C1 segment of cervical spinal cord (tissue), 14 donors: ENCODE results near the gene MRPL32.
"Not testable (repeated sequence)": the region's sequence is repeated elsewhere in the genome, so short reads cannot be mapped to it uniquely, and the experiment has no call there.

ENCODE experiments used
- DNase-seq, 14 donors: peaks; one replicate each; lab custom pipeline; 2025; lab: John Stamatoyannopoulos, UW

MRPL32 gene

DNA sequence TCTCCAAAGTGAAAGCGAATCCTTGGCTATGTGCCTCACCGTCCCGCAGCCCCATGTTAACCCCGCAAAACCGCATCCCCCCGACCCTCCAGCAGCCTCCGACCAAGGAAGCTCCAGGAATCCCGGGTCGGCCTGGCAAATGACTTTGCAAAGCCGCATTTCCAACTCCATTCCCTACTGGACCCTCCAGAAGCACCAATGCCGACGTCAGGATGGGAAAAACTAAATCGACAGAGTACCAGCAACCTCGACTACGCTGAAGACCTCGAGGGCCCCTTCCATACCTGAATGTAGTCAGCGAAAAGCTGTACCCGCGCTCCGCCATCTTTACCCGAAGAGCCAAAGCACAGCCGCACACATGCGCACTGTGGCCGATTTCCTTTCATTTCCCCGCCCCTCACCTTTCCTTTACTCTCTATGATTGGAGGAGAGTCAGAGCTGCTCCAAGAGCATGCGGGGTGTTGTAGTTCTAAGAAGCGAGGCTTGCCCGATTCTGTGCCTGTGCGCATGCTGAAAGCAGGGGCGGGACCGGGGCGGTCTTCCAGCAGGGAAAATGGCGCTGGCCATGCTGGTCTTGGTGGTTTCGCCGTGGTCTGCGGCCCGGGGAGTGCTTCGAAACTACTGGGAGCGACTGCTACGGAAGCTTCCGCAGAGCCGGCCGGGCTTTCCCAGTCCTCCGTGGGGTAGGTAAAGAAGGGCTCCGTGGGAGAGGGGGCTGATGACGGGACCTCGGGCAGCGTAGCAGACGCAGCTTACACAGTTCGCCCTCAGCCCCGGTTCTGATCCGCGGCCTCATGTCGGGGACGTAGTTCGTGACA is at the start of gene MRPL32, which contains the start of gene PSMA2:
MRPL32 (plus strand) TSS at position 543 of the 818 bp plus-strand sequence; CDS start at position 554, 11 bp downstream.
PSMA2 (minus strand) TSS at position 341 of the 818 bp plus-strand sequence; CDS start at position 325, 16 bp downstream.
- peak; percentile 51 to 98 (median 94) for DNase-seq

DNA sequence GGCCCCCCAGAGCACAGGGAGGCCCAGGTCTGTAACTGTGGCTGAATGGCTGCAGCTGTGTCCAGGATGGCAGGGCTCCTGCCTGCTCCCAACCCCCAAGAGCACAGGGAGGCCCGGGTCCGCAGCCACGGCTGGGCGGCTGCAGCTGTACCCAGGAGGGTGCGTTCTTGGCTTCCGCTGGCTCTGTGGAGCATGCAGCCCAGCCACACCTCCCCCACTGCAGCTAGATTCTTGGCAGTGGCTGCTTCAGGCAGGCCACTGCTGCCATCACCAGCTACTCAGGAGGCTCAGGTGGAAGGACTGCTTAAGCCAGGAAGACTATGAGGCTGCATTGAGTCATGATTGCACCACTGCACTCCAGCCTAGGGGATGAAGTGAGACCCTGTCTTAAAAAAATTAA is 48.2 kb upstream of the MRPL32 start:
- DNase-seq = peak in 2 of 14 donors; percentile 5 to 11

DNA sequence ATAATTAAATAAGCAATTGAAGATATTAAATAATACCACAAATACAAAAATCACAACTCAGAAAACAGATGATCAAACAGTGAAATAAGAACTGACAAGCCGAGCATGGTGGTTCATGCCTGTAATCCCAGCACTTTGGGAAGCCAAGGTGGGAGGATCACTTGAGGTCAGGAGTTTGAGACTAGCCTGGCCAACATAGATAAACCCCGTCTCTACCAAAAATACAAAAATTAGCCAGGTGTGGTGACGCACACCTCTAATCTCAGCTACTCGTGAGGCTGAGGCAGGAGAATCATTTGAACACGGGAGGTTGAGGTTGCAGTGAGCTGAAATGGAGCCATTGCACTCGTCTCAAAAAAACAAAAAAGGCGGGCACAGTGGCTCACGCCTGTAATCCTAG is 47.0 kb upstream of the MRPL32 start:
- not testable (repeated sequence) for DNase-seq

DNA sequence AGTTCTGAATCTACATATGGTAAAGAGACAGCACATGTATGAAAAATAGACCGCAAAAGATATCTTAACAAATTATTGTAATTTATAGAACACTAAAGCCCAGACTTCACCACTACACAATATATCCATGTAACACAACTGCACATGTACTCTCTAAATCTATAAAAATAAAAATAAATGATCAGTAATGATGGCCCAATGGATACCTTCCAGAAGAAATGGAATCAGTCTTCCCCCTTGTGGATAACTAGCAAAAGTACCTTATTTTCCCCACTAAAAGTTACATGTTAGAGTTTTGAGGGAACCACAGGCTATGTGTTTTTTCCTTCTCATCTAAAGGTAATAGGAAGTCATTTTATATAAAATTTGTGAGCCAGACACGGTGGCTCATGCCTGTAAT is 46.0 kb upstream of the MRPL32 start:
- no peak for DNase-seq

DNA sequence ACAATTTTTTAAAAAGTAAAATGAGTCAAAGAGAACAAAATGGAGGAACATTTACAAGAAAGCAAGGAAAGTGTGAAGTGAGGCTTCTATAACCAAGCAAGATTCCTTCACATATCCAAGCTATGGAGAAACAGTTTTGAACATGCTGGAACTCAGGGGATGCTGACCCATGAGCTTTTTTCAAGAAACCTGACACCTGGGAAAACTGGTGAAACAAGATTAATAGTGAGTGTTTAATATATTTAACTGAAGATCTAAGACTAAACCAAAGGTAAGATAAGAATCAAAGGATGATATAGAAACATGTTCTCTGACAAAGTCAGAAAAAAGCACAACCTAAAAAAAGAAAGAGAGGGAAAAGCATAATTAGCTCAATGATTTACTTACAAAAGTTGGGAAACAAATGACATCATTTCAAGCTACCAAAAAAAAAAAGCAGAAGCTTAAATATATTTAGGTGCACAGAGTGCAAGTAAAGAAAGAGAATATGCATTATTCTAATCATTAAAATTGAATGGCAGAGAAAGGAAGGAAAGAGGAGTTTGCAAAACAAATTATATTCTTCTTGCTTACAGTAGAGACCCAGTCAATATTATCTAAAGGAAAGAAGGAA is 45.2 kb upstream of the MRPL32 start:
- no peak for DNase-seq

DNA sequence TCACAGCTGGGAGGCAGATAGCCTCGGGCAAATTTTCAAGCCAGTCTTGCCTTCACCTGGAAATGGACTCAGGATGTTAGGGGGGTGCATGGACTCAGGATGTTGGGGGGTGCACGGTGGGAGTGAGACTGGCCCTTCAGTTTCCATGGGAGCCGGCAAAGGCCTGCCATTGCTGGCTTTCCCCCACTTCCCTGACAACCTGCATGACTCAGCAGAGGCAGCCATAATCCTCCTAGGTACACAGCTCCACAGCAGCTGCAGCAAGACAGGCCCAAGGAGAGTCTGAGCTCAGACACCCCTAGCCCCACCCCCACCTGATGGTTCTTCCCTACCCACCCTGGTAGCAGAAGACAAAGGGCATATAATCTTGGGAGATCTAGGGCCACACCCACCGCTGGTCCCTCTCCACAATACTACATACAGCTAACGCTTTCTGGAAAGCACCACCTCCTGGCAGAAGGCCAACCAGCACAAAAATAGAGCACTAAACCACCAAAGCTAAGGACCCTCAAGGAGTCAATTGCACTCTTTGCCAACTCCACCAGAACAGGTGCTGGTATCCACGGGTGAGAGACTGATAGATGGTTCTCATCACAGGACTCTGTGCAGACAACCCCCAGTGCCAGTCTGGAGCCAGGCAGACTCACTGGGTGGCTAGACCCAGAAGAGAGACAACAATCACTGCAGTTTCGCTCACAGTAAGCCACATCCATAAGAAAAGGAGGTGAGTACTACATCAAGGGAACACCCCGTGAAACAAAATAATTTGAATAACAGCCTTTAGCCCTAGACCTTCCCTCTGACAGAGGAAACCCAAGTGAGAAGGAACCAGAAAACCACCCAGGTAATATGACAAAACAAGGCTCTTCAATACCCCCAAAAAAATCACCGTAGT is 38.6 kb upstream of the MRPL32 start:
- no peak for DNase-seq

DNA sequence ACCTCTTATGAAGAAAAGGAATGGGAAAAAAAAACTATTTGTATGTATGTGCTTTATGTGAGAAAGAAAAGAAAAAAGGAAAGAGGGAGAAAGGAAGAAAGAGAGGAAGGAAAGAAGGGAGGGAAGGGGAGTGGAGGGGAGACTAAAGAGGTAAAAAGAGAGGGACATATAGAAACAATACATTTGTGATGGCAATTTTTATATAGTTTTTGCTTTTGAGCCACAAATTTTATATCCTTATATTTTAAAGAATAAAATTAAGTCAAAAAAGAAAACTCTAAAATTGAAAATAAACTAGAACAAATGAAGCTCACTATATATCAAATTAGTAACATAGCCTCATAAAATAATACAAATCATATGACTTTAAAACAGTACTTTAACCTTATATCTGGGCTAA is 31.3 kb upstream of the MRPL32 start:
- DNase-seq = no peak

DNA sequence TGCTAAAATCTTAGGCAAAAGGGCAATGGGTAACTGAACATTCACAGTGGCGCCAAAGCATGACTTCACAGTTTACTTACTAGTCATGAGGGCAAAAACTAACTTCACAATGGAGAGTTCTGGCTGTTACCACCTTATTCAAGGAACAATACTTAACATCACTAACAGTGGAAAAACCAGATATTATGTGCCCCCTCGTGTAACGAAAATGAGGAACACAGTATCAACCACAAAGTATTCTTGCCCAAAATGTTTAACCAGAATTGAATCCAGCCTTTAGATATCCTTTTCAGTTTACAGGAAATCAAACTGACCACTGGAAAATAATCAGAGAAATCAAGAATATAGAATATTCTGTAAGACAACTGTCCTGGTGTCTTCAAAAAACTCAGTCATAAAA is 29.8 kb upstream of the MRPL32 start:
- DNase-seq = no peak

DNA sequence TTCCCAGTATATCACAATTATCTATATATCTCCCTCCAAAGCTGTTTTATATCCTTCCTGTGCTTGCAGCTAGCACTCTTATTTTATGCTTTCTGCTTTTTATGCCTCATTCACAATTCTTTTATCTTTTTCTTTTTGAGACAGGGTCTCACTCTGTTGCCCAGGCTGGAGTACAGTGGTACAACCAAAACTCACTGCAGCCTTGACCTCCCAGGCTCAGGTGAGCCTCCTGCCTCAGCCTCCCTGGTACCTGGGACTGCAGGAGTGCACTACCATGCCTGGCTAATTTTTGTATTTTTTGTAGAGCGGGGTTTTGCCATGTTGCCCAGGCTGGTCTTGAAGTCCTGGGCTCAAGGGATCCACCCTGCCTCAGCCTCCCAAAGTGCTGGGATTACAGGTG is 26.0 kb upstream of the MRPL32 start:
- DNase-seq = no peak

DNA sequence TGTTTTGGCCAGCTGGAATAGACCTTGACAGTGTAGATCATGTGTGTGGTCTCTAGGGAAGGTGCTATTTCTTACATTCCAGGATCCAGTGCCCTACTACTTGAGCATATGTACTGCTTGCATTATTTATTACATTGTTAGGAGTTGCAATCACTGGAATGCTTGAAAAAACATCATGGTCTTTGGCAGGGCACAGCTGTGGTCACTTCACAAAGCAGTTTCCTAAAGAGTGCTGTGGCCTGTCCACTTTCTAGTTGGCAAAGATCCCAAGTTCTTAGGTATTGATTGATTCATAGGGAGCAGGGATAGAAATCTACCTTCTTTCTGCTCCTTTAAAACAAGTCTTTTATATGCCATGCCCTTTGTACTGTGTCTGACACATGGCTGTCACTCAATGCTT is 24.9 kb upstream of the MRPL32 start:
- no peak for DNase-seq

DNA sequence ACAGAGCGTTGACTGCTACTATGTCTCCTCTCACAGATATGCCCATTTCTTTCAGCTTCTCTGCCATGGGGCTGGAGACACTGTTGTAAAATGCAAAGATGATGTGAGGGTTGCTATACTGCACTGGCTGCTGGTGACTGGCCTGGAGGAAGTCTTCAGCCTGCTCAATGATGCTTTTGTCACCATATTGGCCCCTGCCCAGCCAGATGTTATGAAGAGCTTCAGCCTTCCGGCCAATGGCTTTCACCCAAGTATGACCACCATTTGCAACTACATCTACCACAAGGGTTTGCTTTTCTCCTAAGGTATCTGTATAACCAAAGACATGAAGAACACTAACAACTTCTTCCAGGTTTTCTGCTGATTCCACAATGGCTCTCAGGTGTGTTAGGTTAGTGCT is 21.9 kb upstream of the MRPL32 start:
- peak in 4 of 14 donors; percentile 5 to 37 (median 27) for DNase-seq

DNA sequence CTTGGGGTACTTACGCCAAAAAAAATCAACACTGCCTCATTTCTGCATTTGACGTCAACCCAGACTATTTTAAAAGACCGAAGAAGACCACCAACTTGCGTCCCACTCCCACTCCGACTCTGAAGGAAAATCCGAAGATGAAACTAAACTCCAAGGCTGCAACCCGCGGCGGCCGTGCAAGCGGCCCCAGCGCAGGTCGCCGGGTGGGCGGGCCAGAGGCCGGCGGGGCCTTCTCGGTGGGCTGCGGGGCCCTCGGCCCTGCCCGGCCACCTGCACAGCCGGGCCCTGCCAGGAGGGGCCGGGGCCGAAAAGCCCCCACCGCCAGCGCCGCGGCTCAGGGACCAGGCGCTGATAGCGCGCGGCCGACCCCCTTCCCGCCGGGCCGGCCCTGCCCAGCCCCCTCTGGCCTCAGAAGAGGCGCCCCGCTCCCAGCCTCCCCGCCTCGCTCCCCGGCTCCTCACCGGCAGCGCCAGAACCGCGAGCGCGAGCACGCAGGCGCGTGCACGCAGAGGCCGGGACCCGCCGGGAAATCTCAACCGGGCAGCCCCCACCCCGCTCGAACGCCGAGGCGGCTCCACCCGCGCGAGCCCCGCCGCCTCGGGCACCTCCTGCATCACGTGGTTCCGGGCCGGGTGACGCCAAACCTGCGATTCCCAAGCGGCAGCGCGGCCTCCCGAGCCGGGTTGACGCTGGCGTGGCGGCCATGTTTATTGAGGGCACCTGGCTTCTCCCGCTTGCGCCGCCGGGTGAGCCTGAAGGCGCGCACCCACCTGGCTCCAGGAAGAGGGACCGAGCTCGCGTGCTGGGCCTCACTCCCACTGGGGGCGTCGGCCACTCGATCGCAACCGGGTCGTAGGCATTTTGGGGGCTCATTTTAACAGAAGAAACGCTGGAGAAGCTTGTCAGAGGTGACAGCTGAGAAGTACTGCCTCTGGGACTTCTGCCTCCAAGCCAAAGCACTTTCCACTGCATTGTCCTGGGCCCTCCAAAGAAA is 20.4 kb upstream of the MRPL32 start, which contains the start of gene C7orf25:
C7orf25 (minus strand) TSS at position 617 of the 994 bp plus-strand sequence. CDS start 1,170 bp downstream, outside the sequence.
- DNase-seq = peak; percentile 67 to 97 (median 95)

DNA sequence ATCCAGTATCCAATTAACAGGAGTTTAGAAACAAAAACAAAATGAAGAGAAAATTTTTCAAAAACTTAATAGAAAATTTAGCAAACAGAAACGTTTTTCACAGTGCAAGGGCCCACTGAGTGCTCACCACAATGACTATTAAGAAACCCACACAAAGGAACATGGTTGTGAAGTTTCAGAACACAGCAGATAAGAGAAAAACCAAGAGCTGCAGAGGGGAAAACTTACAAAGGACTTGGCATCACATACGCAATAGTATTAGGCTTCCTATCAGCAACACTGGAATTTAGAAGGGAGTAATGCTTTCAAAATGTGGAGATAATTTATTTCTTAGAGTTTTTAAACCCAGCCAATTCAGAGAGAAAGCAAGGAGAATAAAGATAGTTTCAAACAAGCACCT is 18.6 kb upstream of the MRPL32 start:
- DNase-seq = no peak

DNA sequence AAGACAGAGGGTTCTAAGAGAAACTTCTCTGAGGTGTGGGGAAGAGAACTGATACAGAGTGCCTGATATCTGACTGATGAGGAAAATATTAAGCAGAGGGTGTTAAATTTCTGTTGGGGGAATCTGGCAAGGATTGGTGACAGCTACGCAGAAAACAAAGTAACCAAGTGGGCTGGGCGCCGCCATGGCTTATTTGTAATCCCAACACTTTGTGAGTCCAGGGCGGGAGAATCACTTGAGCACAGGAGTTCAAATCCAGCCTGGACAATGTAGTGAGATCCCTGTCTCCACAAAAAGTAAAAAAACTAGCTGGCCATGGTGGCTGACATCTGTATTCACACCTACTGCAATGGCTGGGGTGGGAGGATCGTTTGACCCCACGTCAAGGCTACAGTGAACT is 18.2 kb upstream of the MRPL32 start:
- no peak for DNase-seq

DNA sequence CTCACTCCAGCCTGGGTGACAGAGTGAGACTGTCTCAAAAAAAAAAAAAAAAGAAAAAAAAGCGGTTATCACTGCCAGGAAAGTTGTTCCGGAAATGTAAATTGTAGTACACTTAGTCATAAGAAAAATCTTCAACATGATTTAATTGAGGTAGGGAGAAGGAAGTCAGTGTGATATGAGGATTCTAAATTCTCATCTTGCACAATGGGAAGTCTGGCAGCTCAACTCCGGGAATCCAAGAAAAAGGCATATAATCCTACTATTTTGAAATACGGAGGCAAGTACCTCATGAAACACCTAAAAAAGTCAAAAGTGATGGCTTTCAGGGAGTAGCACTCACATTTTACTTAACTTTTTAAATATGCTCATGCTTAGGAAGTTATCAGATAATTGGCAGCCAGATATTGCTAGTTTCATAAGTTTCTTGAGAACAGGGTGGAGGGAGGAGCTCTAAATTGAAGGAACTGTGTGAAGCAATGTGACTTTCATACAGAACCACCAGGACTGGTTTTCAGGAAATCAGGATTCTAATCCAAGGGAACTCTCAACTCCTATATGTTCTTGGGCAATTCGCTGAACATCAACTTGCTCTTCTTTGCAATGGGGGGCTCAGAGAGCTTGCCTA is 17.6 kb upstream of the MRPL32 start:
- DNase-seq = no peak

DNA sequence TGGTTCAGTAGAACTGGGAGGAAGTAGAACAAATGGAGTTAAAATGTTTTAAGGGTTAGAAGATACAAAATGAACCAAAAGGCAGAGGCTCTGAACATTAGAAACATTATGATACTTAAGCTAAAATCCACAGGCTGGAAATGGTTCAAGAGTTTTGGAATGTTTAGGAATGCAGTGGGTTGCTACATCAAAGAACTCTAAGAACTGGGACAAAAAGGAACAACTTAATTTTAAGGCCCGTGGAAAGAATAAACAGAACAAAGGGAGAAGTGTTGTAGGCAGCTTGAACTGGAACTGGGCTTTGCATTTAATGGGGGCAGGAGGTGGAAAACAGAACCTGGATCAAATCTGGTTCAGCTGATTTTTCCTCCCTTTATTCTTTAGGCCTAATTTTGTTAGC is 16.8 kb upstream of the MRPL32 start:
- DNase-seq = no peak

DNA sequence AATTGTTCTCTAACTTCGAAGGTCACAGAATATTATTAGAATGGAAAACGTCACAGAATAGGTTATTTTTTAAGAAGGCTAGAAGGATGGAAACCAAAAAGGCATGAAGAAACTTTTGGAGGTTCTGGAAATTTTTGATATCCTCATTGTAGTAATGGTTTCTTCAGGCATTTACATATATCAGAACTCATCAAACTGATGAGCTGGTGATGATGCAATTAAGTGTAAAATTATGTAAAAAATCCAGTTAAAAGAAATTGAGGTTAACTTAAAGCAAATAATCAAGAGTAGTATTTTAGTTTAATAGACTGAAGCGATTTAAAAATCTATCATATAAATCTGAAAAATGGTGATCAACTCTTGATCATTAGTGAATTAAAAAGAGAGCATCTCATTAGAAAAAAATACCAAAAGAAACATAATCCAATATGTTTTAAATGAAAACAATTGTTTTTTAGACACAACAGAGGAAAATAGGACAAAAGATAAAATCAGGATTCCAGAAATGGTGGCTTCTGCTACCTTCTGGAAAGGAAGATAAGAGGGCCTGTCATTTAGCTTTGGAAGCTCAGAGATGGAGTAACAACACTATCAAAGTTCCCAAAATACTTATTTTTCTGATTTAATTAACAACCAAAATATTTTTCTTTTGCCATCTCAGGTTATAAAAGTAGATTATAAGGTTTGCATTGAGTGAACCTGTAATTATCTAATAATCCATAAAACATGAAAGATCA is 10.0 kb upstream of the MRPL32 start:
- DNase-seq = no peak

DNA sequence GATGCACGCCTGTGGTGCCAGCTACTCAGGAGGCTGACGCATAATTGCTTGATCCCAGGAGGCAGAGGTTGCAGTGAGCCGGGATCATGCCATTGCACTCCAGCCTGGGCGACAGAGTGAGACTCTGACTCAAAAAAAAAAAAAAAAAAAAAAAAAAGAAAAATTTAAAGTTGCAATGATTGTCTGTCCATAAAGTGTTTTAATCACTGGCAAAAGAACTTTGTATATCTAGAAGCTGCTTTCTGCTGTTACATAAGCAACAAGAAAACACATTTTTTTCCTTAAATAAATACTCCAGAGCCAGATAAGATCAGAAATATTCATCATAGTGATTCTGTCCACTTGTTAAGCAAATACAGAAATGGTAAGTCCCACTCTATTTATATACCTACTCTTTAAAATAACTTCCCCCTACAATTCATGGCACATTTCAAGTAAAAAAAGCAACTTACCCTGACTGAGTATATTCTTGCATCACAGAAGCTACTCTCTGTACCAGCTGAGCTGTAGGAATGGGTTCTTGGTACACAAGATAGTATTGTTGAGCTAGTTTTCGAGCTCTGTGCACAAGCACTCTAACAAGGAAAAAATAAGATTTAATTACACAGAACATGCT is 7.8 kb upstream of the MRPL32 start:
- no peak for DNase-seq

DNA sequence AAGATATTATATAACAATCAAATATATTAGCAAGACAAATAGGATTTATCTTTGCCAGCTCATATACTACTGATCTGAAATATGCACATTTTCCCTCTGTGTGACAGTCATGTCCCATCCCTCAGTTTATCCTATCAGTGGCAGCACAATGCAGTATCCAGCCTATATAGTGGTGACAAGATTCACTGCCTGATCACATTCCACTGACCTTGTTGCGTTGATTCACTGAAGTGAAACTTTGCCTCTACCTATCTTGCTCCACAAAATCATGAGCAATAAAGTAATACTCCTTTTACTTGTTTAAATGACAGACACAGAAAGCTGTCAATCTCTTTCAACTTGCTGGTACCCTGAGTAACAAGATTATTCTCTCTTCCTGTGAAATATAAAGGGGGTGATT is 6.5 kb upstream of the MRPL32 start:
- DNase-seq = no peak
